NCI-H1048 (cell line): ENCODE results near the gene EMC7.
"Not testable (repeated sequence)": the region's sequence is repeated elsewhere in the genome, so short reads cannot be mapped to it uniquely, and the experiment has no call there.

Experiments
- DNase-seq: peaks from one replicate; lab custom pipeline; 2025; lab: John Stamatoyannopoulos, UW

Gene EMC7

DNA sequence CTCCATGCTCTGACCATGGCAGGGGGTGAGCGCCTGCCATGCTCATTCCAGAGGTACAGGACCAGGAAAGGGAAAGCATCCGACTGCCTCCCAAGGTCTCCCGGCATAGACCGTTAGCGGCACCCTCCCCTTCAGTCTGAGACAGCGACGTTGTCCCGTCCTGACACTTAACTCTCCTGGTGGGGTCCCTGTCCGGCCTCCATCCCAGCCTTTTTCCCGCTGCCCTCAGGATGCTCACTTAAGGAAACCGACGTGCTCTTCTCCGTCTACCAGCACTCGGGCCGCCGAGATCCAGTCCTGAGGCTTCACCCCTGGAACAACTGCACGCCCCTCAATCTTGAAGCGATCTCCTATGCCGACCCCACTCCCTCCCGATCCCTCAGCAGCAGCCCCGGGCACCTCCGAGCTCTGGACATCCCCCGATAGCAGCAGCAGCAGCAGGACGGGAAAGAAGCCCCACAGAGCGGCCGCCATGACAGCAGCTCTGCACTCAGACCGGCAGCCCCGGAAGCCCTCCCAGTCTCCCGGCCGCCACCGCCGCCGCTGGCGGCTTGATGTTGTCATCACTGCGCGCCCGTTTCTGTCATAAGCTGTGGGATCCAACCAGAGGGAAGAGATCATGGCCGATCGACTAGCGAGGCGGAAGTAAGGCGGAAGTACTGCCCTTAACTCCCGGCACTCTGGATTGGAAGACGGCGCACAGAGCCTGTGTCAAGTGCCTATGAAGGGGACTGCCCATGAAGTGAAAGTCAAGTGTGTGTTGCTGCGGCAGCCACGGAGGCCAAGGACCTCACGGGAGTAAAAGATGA lies at the start of gene EMC7, which contains the start of gene PGBD4:
EMC7 (minus strand) TSS at position 497 of the 809 bp plus-strand sequence; CDS start at position 474, 23 bp downstream.
PGBD4 (plus strand) TSS at position 718 of the 809 bp plus-strand sequence. CDS start 449 bp downstream, outside the sequence.
- peak; percentile 90 for DNase-seq

DNA sequence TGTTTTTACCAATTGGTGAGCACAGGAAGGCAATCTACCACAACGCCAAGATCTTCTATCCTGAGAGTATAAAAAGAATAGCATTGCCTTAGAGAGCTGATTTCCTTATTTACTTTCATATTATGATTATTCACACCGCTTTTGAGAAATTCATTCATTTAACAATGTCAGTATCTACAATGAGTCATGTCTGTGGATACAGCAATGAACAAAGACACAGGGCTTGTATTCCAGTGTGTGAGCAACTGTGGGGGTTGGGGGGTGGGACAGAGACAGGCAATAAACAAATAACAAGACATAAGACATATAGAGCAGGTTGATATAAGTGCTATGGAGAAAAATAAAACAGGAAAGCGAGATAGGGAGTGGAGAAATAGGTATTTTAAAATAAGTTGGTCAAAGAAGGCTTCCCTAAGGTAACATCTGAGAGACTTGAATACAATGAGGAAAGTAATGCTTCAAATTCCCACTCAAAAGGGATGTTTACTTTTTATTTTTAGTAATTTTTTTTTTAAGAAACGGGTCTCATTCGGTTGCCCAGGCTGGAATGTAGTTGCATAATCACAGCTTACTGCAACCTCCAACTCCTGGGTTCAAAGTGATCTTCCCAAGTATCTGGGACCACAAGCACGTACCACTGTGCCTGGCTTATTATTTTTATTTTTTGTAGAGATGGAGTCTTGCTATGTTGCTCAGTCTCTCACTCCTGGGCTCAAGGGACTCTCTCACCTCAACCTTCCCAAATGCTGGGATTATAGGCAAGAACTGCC lies 45.9 kb upstream of the EMC7 start:
- DNase-seq, result no peak

DNA sequence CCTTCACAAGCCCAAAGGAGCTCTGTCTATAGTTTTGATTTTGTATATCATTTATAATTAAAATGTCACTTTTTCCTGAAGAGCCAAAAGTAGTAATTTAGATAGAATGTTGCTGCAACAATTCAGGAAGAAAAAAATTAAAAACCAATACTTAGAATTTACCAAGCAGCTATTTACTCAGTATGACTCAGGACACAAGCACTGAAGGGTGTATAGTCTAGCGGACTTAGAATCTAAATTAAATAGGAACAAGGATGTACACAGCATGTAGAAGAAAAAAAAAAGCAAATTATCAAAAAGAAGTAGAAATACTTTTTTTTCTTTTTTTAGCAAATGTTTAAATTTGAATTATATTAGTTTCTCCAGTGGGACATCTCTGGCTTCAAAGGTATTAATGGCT lies 31.8 kb upstream of the EMC7 start:
- no peak for DNase-seq

DNA sequence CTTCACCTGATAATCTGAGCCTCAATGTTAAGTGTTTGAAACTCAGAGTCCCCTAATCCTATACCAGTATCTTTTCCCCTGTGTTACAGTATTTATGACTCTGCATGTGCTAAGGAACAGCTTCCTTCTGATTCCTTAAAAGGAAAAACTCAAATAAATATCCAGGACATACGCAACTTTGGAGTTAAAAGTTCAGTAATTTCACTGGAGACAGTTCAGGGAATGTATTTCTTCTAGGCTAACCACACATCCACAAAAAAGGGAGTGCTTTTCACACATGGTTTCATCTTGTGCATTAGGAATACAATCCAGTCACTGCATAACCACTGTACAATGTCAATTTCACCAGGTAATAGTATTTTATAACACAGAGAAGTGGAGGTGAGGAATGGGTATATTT lies 31.2 kb upstream of the EMC7 start:
- no peak for DNase-seq

DNA sequence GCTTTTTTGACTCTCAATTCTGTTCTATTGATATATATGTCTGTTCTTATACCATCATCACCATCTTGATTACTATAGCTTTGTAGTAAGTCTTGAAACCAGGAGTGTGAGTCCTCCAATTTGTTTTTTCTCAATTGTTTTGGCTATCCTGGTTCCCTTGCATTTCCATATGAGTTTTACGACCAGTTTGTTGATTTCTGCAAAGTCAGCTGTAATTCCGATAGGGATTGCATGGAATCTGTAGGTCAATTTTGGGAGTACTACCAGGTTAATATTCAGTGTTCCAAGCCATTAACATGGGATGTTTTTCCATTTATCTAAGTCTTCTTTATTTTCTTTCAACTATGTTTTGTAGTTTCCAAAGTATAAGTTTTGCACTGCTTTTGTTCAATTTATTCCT lies 27.2 kb upstream of the EMC7 start:
- no peak for DNase-seq

DNA sequence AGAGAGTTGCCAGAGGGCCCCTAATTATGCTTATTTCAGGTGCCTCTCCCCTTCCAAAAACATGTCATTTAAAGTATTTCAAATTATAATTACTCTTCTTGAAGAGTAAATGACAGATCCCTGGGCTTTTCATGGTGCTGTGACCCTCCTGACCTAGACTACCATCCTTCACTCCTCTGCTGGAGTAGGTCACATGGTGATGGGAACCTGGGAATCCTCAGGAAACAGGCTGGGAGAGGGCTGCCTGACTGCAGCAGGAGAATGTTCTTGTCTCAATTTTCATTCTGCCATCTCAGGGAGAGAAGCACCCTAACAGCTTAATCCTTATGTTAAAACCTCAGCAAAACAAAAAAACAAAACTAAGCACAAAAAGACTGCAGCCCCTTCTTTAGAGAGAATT lies 24.9 kb upstream of the EMC7 start:
- DNase-seq, result no peak

DNA sequence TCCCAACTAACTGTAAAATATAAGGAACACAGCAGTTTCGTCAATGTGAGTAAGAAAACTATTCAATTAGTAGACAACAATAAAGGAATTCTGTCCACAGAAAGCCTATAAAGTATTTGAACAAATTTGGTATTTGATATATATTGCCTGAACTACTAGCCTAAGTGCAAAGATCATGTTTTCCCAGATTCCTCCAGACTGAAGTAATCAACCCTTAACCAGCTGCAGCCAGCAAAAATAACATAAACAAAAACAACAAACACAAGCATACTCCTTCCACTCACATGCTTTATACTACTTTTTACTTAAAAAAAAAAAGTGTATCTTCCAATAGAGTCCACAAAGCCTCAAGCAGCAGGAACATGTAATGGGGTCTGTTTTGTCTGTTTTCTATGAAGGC lies 24.3 kb upstream of the EMC7 start:
- DNase-seq, result no peak

DNA sequence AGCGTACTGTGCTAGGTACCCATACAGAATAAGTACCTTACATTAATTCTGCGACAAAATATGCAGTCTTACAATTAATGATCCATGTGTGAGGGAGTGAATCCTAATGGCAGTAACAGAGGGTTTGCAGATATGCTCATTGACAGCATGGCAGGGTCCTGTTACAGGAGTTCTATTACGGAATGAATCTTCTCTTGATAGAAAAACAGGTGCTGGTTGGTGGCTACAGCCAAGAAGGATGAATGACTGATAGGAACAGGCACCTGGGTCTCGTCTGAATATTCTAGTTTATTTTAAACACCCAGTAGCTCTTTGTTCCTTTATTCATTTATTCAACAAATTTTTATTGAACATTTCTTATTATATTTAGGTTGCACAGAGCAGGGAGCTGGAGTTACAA lies 23.0 kb upstream of the EMC7 start:
- DNase-seq, result no peak

DNA sequence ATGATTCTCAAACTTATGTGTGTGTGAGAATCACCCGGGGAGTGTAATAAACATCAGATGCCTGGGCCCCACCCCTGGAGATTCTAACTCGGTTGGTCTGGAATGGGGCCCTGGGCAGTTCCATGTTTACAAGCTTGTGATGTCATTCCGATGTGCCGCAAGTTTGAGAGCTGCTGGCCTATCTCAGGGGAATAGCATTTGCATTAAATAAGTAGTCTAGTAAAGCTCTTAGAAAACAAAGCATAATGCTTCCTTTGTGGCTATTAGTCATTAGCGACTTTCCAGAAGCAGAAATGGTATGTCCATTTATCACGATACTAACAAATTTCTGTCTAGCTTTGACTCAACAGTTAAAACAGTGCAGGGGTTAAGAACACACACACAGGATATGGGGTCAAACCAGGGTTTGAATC lies 21.1 kb upstream of the EMC7 start:
- DNase-seq, result no peak

DNA sequence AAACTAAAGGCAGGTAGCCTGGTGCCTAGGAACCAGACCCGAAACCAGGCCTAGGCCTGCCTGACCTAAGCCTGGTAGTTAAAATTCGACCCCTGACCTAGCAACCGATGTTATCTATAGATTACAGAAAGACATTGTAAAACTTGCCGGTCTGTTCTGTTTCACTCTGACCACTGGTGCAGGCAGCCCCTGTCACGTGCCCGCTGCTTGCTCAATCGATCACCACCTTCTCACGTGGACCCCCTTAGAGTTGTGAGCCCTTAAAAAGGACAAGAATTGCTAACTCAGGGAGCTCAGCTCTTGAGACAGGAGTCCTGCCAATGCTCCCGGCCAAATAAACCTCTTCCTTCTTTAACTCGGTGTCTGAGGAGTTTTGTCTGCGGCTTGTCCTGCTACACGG lies 20.1 kb upstream of the EMC7 start:
- DNase-seq, result not testable (repeated sequence)

DNA sequence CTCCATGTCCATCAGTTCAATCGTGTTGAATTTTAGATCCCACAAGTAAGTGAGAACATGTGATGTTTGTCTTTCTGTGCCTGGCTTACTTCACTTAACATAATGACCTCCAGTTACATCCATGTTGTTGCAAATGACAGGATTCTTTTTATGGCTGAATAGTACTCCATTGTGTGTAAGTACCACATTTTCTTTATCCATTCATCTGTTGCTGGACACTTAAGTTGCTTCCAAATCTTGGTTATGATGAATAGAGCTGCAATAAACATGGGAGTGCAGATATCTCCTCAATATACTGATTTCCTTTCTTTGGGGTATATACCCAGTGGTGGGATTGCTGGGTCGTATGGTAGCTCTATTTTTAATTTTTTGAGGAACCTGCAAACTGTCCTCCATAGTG lies 18.8 kb upstream of the EMC7 start:
- DNase-seq, result not testable (repeated sequence)

DNA sequence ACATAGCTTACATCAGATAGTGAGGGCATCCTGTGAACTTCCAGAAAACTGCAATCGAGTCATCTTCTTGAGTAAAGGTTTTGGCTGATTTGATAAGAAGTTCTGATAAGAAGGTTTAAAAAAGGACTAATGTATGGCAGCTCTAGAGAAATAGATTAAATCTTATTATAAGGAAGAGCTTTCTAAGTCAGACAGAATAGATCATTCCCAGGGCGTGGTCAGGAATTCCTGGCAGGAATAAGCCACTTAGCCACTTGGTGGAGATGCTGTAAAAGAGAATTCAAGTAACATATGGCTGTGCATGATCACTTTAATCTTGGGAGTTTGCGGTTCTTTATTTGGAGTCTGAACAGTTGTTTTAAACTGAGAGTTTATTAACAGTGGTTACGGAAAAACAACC lies 17.6 kb upstream of the EMC7 start:
- no peak for DNase-seq

DNA sequence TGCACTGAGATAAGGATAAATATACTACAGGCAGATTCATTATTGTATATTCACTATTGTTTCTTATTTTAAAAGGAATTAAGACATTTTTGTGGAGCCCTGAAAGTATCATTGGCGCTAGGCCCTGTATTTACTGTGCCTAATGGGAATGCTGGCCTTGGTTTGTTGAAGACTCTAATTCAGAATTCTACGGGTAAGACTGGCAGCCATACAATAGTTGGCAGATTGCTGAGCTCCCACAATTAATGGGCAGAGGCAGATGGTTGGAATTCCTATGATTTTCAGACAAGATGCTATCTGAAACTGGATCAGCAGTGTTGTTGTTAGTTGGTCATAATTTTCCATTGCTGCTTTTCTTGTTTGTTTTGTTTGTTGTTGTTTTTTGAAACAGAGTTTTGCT lies 15.0 kb upstream of the EMC7 start:
- DNase-seq, result no peak

DNA sequence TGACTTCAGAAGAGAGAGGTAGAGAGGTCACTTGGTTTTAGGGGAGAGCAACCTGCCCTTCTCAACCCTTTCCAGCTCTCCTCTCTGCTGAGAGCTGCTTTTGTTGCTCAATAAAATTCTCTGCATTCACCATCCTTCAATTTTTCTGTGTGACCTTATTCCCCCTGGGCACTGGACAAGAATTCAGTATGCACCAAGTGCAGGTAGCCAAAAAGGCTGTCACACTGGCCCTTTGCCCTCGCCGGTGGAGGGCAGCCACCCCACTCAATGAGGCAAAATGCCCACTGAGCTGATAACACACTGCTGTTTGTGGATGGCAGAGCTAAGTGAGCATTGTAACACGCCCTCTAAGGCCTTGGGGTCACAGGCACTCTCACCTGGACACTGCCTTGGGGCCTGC lies 13.1 kb upstream of the EMC7 start:
- DNase-seq, result no peak

DNA sequence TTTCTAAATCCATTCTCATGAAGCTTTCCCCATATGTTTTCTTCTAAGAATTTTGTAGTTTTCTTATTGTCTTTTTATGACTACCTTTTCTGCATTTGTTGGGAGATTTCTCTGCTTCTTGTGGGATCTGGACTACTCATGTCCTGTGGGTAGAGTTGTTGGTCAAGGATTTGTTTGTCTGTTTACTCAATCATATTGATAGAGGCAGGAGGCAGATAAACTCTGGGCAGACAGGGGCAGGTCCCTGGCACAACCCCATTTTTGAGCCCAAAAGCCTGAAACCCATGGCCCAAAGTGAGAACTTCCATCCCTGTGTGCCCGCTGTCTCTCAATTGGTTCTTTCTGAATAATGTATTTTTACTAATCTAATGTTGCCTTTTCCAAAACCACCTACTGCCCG lies 12.6 kb upstream of the EMC7 start:
- no peak for DNase-seq

DNA sequence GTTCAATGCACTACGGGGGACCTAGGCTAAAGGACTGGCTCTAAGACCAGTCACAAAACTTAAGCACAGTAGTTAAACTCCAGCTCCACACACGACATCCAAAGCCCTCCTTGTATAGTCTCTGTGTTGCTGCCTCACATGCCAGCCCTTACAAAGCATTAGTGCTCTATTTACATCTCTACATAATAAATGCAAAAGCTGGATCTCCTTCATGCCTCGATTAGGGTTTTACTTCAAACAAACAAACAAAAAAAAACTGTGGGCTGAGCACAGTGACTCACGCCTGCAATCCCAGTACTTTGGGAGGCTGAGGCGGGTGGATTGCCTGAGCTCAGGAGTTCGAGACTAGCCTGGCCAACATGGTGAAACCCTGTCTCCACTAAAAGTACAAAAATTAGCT lies 9.8 kb upstream of the EMC7 start:
- no peak for DNase-seq

DNA sequence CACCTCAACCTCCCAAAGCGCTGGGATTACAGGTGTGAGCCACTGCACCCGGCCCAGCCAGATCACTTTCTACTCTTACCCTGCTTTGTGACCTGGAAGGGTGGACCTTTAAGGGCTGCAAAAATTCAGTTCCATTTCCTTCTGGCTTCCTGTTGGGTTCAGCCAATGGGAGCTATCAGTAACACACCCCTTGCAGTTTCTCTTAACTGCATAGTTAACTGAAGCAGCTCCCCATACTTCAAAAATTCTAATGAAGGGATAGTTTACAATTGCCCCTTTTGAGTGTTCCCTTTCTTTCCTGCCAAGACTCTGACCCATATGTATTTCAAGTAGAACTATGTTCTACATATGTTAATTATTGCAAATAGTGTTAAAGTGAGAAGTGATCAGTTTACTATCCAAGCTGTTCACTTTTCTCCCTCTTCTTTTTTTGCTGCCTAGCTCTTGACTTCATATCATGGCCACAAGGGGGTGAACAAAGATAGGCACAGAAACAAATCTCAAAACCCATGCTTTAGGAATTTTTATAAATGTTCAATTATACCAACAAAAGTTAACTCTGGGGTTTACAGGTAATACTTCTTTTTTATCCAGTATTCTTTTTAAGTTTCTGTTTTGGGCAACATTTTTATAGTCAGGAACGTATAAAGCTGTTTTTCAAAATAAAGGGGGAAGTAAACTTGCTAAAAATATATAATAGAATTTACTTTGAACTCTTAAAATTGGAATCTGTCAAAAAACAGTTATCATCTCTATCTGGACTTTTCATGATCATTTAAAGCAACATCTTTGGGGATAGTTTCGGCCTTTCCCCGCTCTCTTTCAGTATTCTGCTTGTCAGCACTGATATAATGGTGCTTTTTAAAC lies 8.4 kb upstream of the EMC7 start:
- no peak for DNase-seq

DNA sequence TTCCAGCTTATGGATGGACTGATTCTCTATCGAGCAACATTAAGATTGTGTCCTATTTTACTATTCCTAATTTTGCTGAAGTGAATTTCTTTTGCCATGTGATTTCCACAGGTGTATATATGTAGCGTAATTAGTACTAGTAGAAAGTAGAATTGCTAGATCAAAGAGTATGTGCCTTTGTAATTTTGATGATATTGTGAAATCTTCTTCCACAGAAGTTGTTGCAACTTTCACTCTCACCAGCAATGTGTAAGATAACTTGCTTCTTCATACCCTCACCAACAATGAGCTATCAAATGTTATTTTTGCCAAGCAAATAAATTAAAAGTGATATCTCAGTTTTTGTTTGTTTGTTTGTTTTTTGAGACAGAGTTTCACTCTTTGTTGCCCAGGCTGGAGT lies 5.7 kb upstream of the EMC7 start:
- DNase-seq, result no peak

DNA sequence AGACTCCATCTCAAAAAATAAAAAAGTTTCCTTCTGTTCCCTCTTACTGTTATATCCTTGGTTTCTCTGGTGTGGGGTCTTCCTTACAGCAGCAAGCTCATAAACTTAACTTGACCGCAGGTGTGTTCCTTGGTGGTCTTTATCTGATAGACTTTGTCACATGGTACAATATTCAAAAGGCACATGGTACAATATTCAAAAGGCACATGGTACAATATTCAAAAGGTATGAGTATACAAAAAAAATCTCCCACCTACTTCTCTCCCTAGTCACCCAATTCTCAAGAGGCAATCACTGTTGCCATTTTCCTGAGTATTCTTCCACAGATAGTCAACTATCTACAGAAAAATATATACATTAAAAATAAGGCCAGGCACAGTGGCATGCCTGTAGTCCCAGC lies 4.8 kb upstream of the EMC7 start:
- DNase-seq, result no peak

DNA sequence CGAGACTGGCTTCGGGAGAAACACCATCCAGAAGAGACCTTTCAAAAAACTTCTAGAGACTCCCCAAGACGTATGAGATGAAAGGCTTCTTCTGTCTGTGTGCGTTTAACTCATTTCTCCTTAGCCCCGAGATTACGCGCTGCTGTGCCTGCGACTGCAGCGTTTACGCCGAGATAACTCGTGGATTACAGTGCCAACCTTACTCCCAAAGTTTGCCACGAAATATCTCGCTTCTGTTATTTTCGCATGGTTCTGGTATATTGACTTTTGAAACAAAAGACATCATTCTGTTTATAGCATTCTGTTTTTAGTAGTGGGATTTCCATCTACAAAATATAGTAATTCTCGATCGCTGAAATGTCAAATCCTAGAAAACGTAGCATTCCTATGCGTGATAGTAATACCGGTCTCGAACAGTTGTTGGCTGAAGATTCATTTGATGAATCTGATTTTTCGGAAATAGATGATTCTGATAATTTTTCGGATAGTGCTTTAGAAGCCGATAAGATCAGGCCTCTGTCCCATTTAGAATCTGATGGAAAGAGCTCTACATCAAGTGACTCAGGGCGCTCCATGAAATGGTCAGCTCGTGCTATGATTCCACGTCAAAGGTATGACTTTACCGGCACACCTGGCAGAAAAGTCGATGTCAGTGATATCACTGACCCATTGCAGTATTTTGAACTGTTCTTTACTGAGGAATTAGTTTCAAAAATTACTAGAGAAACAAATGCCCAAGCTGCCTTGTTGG lies 688 bp upstream of the EMC7 start:
- DNase-seq, result no peak

DNA sequence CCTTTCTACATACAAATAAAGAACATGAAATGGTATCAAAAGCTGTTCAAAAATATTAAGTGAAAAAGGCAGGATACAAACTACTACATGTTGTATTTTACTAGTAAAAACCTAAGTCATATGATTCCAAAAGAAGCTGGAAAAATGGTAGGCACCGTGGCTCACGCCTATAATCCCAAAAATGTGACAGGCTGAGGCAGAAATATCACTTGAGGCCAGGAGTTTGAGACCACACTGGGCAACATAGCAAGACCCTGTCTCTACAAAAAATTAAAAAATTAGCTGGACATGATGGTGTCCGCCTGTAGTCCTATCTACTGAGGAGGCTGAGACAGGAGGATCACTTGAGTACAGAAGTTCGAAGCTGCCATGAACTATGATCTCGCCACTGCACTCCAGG lies 1.7 kb downstream of the EMC7 start:
- DNase-seq, result no peak

DNA sequence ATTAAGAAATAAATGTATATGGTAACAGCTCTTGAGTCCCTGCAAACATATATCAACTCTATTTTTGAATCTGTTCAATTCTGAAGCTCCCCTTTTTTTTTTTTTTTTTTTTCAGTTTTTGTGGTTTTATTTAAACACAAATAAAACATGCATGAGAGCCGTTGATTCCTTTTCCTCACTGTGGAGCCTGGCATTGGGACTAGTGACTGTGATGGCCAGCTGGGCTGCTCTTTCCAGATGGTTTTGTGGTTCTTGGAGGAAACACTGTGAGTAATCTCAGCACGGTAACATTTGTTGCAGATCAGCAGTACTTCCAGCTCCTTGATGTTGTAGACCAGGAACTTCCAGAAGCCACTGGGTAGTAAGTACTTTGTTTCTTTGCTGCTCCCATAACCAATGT lies 15.9 kb downstream of the EMC7 start:
- DNase-seq, result no peak
